GM12892 (cell line): ENCODE measurements around the gene PLA2G1B.

Experiments used
- POLR2A ChIP-seq: IDR thresholded peaks from 2 replicates; pipeline ENCODE4 v1.6.1; 2011; ENCODE audit warnings: low read depth, low read length, control low read depth
- POLR2AphosphoS5 ChIP-seq: IDR thresholded peaks from 2 replicates; pipeline ENCODE4 v1.6.1; 2011; ENCODE audit warnings: low read depth, low read length, control low read depth
- TAF1 ChIP-seq: IDR thresholded peaks from 2 replicates; pipeline ENCODE4 v1.6.1; 2011; ENCODE audit warnings: low read depth, mild to moderate bottlenecking, control low read depth, low read length, borderline replicate concordance

DNA sequence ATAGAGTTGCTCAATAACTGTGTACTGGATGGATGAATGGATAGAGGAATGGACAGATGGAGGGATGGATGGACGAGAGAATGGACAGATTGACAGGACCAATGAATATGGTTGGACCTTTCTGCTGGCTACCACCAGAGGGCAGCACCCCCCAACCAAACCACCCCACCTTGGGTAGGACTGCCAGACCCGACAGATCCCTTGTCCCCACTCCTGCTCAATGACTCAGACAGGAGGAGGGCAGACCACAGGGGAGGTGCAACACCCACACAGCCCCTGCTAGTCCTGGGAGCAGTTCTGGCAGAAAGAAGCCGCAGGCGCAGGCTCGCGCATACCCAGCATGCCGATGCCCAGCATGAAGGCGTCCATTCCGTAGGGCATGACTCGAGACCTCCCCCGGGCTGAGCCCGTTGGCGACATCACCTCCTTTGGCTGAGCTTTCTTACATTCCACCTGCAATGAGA is 29.0 kb upstream of the PLA2G1B start:
- no peak for TF ChIP-seq POLR2A
- no peak for TF ChIP-seq POLR2AphosphoS5
- no peak for TF ChIP-seq TAF1
